GM10847 (cell line): ENCODE measurements around the gene DCAF11.
A peak's percentile ranks its signal among the peaks of the same experiment; 100 is the strongest.

Source experiments
- POLR2A ChIP-seq: IDR thresholded peaks from 2 replicates; pipeline ENCODE4 v1.6.1; 2011; ENCODE audit not compliant: insufficient read length; ENCODE audit errors: extremely low read depth

The DCAF11 gene

GRCh38 chr14:24087004-24087403, 27.6 kb upstream of the DCAF11 start:
- TF ChIP-seq POLR2A: no peak

DNA sequence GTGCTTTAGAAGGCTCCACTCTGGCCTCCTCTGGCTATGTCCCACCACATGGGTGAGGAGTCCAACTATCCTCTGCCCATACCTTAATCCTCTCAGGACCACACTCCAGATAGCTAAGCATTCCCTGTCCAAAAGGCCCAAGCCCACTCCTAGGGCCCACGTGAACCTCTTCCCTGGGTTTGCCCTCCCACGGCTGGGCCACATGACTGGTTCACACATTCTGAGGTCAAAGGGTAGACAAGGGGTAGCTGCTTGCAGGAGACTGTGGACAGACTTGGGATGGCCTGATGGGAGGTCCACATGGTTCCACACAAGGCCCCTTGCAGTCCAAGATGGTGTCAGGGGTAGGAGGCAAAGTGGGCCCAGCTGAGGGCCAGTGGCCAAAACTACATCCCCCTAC, 26.5 kb upstream of the DCAF11 start:
- TF ChIP-seq POLR2A: no peak

DNA sequence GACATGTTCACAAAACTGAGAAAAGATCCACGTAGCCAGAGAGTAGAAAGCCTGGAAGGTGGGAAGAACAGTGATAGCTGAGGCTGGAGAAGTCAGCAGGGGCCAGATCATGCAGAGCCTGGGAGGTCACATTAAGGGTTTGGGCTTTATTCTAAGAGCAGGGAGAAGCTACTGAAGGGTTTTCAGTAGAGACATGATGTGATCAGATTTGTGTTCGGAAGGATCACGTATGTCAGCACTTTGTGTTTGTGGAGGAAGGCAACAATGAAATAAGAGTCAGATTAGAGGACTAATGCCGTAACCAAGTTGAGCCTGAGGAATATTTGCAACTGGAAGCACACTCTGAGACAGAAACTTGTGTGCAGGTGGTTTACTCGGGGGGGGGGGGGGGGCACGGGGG, 24.7 kb upstream of the DCAF11 start:
- no peak for TF ChIP-seq POLR2A

- no peak for TF ChIP-seq POLR2A
Measured at GRCh38 chr14:24092110-24092504, 22.5 kb upstream of the DCAF11 start.

- TF ChIP-seq POLR2A: no peak
Measured at GRCh38 chr14:24092505-24093206, 21.9 kb upstream of the DCAF11 start.

DNA sequence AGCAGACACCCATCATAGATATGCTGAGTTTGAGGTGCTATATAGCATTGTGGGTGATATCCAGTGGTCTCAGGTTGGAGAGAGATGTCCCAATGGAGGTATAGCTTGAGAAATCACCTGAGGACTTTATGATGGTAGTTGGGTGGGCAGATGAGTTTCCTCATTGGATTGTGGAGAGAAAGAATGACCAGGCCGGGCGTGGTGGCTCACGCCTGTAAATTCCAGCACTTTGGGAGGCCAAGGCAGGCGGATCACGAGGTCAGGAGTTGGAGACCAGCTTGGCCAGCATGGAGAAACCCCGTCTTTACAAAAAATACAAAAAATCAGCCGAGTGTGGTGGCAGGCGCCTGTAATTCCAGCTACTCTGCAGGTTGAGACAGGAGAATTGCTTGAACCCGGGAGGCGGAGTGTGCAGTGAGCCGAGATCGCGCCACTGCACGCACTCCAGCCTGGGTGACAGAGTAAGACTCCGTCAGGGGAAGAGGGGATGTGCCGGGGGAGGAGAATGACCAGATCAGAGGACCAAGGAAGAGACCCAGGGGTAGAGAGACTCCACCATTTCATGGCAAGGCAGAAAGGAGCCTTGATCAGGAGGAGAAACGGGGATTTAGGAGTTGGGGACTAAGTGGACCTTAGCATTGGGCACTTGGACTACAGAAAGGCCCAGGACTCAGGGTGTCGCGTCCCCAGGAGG, 21.2 kb upstream of the DCAF11 start:
- no peak for TF ChIP-seq POLR2A

- peak; percentile 97 for TF ChIP-seq POLR2A
Measured at GRCh38 chr14:24093901-24094840, 20.4 kb upstream of the DCAF11 start, which contains the start of gene PCK2. Gene PCK2 (plus strand): TSS chr14:24094311. CDS start chr14:24094406, 95 bp downstream.

- no peak for TF ChIP-seq POLR2A
Measured at GRCh38 chr14:24094841-24095270, 19.7 kb upstream of the DCAF11 start.

- TF ChIP-seq POLR2A: peak; percentile 92
Measured at GRCh38 chr14:24095271-24096068, 19.1 kb upstream of the DCAF11 start.

GRCh38 chr14:24096545-24097181, 17.9 kb upstream of the DCAF11 start:
- no peak for TF ChIP-seq POLR2A

- no peak for TF ChIP-seq POLR2A
Measured at GRCh38 chr14:24098229-24098926, 16.2 kb upstream of the DCAF11 start.

DNA sequence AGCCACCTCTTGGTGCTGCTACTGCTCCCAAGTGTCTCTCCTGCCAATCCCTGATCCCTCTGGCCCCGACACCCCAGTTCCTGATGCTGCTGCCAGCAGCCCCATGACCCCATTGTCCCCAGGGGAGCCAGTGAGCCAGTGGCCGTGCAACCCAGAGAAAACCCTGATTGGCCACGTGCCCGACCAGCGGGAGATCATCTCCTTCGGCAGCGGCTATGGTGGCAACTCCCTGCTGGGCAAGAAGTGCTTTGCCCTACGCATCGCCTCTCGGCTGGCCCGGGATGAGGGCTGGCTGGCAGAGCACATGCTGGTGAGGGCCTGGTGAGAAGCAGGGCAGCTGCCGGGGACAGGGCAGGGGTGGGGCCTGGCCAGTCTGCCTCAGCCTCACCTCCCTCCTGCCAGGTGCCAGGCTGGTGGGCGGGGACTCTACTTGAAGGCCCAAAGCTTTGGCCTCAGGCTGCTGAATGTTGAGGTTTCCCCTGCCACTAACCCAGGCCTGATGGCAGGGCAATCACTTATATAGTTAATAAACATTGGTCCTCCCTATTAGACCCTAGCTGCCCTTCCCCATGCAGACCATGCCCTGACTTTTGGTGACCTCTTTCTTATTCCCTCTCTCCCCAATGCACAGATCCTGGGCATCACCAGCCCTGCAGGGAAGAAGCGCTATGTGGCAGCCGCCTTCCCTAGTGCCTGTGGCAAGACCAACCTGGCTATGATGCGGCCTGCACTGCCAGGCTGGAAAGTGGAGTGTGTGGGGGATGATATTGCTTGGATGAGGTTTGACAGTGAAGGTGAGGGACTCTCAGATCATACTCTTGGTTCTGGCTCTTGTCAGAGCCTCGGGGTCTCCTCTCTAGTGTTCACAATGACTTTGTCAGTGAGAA, 15.4 kb upstream of the DCAF11 start:
- TF ChIP-seq POLR2A: no peak
